Stimulated activated CD8-positive, alpha-beta memory T cell treated with anti-CD3 and anti-CD28 coated beads, Interleukin-7, amount 100 ng/mL, for 1 hour (primary cell): ENCODE results near the gene SPRN.
"Not testable (repeated sequence)": the region's sequence is repeated elsewhere in the genome, so short reads cannot be mapped to it uniquely, and the experiment has no call there.

Experiments used
- DNase-seq, 2 donors: peaks; one replicate each; pipeline ENCODE4 v3.0.0-alpha.2; 2020; ENCODE audit warnings: low read depth in 2 of 2

SPRN gene

GRCh38 chr10:133439517-133440461 is 15.4 kb upstream of the SPRN start:
- DNase-seq: no peak

GRCh38 chr10:133438711-133439273 is 14.4 kb upstream of the SPRN start:
- DNase-seq: no peak

GRCh38 chr10:133432789-133433188 is 8.4 kb upstream of the SPRN start:
- not testable (repeated sequence) for DNase-seq

GRCh38 chr10:133431888-133432613 is 7.6 kb upstream of the SPRN start:
- DNase-seq: not testable (repeated sequence)

- not testable (repeated sequence) for DNase-seq
Observed at GRCh38 chr10:133429571-133429970, 5.1 kb upstream of the SPRN start.

- not testable (repeated sequence) for DNase-seq
Observed at GRCh38 chr10:133424102-133424501, 323 bp downstream of the SPRN start.

GRCh38 chr10:133422807-133423771 is 1.3 kb downstream of the SPRN start:
- no peak for DNase-seq

- no peak for DNase-seq
Observed at GRCh38 chr10:133422223-133422806, 2.1 kb downstream of the SPRN start.

- DNase-seq: no peak
Observed at GRCh38 chr10:133421336-133422222, 2.8 kb downstream of the SPRN start.

GRCh38 chr10:133420579-133420978 is 3.8 kb downstream of the SPRN start:
- no peak for DNase-seq

GRCh38 chr10:133420028-133420427 is 4.4 kb downstream of the SPRN start:
- no peak for DNase-seq

GRCh38 chr10:133419211-133419950 is 5.0 kb downstream of the SPRN start:
- no peak for DNase-seq

- no peak for DNase-seq
Observed at GRCh38 chr10:133418289-133418993, 6.0 kb downstream of the SPRN start.

GRCh38 chr10:133415752-133416151 is 8.7 kb downstream of the SPRN start:
- DNase-seq: no peak

- DNase-seq: not testable (repeated sequence)
Observed at GRCh38 chr10:133414401-133414800, 10.0 kb downstream of the SPRN start.

- no peak for DNase-seq
Observed at GRCh38 chr10:133412381-133412711, 12.1 kb downstream of the SPRN start.

- no peak for DNase-seq
Observed at GRCh38 chr10:133411523-133412380, 12.7 kb downstream of the SPRN start.
